Astrocyte (in vitro differentiated cells and primary cell): ENCODE measurements around the gene ARL6IP4.

Experiments
- CTCF ChIP-seq: IDR thresholded peaks from 2 replicates; pipeline ENCODE4 v1.5.1; 2011; ENCODE audit warnings: low read depth, mild to moderate bottlenecking, inconsistent platforms, low read length, moderate library complexity; ENCODE audit not compliant: insufficient read depth
- EZH2 ChIP-seq: IDR thresholded peaks from 2 replicates; pipeline ENCODE4 v1.6.1; 2012; ENCODE audit warnings: mild to moderate bottlenecking, low read length, inconsistent platforms; ENCODE audit not compliant: insufficient read depth

GRCh38 chr12:122995503-122996187 is 15.2 kb downstream of the ARL6IP4 start:
- TF ChIP-seq CTCF (no peak), EZH2 (no peak)
